Epithelial cell of proximal tubule (primary cell): ENCODE measurements around the gene ACER3. TPM values are rescaled to one million over a fixed set of nuclear protein-coding genes. Genes with fewer than 3 reads are reported as not detected.
"Not testable (repeated sequence)": the region's sequence is repeated elsewhere in the genome, so short reads cannot be mapped to it uniquely, and the experiment has no call there.

Experiments used
- DNase-seq: peaks from one replicate; pipeline ENCODE4 v3.0.0-alpha.2; 2011; ENCODE audit warnings: low read depth
- H3K4me3 ChIP-seq: 2 replicates; pipeline ENCODE4 v1.5.1; 2011; ENCODE audit warnings: low read depth, mild to moderate bottlenecking, low read length
- total RNA-seq: library from RNA; depleted of rRNA; stranded (reverse); fragments of >200 nt; gene quantifications from 2 replicates; pipeline ENCODE4 v1.2.3, GENCODE V29; 2015
- TF ChIP-seq, protein P1 (sequence below): conservative IDR thresholded peaks from 2 replicates; pipeline ENCODE4 v1.5.1; 2012; ENCODE audit warnings: low read depth, mild to moderate bottlenecking, low read length

ACER3 gene
- total RNA-seq, 1 donor from 2014 or later: 11.4 TPM

DNA sequence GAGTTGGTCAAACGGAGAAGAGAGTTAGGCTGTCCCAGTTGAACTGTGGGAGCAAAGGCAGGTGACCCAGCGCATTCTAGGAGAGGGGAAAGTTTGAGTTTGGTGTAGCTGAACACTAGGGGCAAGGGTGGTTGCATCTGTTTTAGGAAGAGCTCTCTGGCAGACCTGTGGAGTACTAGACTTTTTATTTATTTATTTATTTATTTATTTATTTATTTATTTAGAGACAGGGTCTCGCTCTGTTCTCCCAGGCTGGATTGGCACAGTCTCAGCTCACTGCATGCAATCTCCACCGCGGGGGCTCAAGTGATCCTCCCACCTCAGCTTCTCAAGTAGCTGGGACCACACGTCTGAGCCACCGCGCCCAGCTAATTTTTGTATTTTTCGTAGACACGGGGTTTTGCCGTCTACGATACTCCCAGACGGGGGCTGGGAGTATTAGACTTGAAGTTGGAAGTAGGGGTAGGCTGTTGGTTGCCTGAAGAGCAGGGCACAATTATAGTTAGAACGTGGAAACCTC is 950 bp upstream of the ACER3 start:
- TF ChIP-seq, protein P1, sequence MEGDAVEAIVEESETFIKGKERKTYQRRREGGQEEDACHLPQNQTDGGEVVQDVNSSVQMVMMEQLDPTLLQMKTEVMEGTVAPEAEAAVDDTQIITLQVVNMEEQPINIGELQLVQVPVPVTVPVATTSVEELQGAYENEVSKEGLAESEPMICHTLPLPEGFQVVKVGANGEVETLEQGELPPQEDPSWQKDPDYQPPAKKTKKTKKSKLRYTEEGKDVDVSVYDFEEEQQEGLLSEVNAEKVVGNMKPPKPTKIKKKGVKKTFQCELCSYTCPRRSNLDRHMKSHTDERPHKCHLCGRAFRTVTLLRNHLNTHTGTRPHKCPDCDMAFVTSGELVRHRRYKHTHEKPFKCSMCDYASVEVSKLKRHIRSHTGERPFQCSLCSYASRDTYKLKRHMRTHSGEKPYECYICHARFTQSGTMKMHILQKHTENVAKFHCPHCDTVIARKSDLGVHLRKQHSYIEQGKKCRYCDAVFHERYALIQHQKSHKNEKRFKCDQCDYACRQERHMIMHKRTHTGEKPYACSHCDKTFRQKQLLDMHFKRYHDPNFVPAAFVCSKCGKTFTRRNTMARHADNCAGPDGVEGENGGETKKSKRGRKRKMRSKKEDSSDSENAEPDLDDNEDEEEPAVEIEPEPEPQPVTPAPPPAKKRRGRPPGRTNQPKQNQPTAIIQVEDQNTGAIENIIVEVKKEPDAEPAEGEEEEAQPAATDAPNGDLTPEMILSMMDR: no peak
- no peak for DNase-seq
- no peak overlapping the region for H3K4me3 ChIP-seq

DNA sequence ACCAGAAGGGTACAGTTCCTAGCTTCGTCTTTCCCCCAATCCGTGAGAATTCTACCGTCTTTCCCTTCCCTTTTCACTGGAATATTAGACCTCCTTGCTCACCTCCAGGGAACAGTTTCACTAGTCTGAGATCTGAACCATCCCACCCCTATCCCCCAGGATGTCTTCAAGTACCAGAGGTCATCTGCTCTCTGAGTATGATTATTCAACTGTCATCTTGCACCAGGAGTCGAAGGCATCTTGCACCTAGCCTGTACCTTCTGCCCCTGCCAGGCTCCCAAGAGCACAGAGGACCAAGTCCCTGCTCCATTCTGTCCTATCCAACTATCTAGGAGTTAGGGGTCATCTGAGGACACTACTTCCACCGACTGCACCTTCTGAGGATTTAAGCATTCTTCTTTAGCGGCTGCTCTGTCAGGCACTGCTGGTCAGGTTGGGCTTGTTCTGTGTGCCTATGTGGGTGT is 804 bp downstream of the ACER3 start:
- DNase-seq: no peak
- TF ChIP-seq, protein P1: no peak
- peak overlapping the region; percentile 88 for H3K4me3 ChIP-seq

DNA sequence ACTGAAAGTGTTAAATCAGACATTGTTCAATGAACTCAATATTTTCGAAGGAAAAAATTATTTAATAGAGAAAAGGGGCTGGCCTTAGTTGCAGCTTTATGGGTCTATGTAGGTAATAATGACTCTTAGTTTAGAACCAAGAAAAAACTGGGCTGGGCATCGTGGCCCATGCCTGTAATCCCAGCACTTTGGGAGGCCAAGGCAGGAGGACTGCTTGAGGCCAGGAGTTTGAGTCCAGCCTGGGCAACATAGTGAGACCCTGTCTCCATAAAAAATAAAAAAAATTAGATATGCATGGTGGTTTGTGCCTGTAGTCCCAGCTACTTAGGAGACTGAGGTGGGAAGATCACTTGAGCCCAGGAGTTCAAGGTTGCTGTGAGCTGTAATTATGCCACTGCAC is 2.1 kb downstream of the ACER3 start:
- DNase-seq, H3K4me3 ChIP-seq: not testable (repeated sequence)

DNA sequence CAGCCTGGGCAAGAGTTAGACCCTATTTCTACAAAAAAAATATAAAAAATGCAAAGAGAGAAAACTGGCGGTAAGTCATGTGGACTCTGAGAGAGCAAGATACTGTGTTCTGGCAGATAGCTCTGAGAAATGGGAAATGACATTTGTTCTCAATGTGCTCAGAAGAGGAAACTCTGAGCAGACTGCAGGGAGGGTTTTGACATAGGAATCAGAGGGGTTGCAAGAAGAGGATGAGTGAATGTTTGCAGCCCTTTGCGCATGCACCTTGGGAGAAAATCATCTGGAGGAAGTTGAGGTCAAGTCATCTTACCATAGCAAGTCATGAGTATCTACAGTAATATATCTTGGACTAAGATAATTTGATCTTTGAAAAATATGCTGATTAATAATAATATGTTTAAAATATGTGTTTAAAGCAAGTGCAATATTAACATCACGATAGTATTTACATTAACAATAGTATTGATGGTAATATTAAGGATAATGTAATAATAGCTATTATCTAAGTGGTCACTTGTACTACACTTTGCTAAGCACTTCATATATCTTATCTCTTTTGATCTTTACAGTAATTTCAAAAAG is 2.6 kb downstream of the ACER3 start:
- TF ChIP-seq, protein P1: no peak
- no peak for DNase-seq
- H3K4me3 ChIP-seq: no peak overlapping the region

DNA sequence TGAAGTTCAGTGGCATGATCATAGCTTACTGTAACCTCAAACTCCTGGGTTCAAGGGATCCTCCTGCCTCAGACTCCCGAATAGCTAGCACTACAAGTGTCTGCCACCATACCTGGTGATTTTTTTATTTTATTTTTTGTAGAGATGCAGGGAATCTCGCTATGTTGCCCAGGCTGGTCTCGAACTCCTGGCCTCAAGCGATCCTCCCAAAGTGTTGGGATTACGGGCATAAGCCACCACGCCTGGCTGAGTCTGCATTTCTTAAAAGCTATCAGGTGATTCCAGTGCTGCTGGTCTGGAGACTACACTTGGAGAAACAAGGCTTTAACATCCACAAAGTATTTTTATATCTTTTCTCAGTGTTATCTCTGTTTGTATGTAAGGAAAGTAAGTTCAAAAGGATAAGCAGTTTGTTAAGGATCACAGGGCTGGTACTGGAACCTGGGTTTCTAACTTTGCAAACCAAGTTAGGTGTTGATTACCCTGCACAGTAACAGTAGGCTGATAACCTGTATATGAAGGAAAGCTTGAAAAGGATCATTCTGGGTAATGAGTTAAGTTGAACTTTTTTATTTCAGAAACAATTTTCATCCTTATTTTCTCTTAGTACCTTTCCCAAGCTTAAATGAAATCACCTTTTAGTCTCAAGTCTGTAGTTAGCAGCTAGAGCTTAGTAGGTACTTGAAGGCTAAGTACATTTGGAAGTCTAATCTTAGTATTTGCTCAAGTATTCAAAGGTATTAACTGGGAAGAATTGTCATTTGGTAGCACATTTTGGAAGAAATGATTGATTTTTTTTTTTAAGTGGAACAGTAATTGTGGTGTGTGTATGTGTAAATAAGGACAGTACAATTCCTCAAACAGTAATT is 12.5 kb downstream of the ACER3 start:
- H3K4me3 ChIP-seq: no peak overlapping the region
- TF ChIP-seq, protein P1: no peak
- no peak for DNase-seq

DNA sequence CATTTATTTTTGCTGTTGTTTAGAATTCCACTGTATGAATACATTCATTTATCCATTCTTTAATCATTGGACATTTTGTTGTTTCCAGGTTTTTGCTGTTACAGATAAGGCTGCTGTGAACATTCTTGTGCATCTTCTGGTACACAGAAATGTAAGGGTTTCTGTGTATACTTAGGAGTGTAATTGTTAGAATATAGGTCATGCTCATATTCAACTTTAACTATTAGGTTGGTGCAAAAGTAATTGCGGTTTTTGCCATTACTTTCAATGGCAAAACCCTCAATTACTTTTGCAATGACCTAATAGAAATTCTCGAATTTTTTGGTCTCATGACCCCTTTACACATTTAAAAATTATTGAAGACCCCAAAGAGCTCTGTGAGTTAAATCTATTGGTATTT is 17.3 kb downstream of the ACER3 start:
- DNase-seq: no peak
- TF ChIP-seq, protein P1: no peak
- H3K4me3 ChIP-seq: no peak overlapping the region

DNA sequence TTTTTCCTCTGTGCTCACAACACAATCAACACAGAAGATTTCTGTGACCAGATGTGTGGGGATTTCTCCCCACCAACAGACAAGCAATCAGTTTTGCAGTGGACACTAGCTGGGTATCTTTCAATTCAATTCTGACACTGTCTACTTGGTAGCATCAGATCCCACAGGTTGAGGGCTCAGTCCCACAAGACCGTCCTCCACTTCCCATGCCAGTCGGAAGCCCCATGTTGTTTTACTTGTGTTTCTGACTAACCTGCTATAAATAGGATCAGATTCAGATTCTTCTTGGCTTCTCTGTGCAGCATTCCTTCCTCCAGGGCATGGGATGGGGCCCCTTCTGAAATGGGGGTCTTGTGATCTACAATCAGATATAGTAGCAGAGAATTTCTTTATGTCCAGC is 19.6 kb downstream of the ACER3 start:
- H3K4me3 ChIP-seq: no peak overlapping the region
- DNase-seq: no peak
- TF ChIP-seq, protein P1: no peak
